HUES6 (cell line): ENCODE measurements around the gene MYO18B.
A peak's percentile ranks its signal among the peaks of the same experiment; 100 is the strongest.

Experiments used
- H3K27ac ChIP-seq: 2 replicates; pipeline ENCODE4 v1.7.0; 2013; ENCODE audit warnings: low read depth, mild to moderate bottlenecking, low read length, inconsistent platforms
- H3K27me3 ChIP-seq: 2 replicates; pipeline ENCODE4 v1.6.1; 2013; ENCODE audit warnings: low read length; ENCODE audit not compliant: control insufficient read depth, insufficient read depth
- H3K36me3 ChIP-seq: 2 replicates; pipeline ENCODE4 v1.6.1; 2013; ENCODE audit warnings: low read length; ENCODE audit not compliant: control insufficient read depth, insufficient read depth
- H3K4me1 ChIP-seq: 2 replicates; pipeline ENCODE4 v1.6.1; 2013; ENCODE audit warnings: low read length; ENCODE audit not compliant: control insufficient read depth, insufficient read depth
- H3K4me3 ChIP-seq: 2 replicates; pipeline ENCODE4 v1.5.1; 2013; ENCODE audit warnings: low read depth, low read length
- H3K9ac ChIP-seq: one replicate; pipeline ENCODE4 v1.6.1; 2013; ENCODE audit warnings: mild to moderate bottlenecking, low read length
- H3K9me3 ChIP-seq: 2 replicates; pipeline ENCODE4 v1.6.1; 2013; ENCODE audit warnings: low read depth, low read length; ENCODE audit not compliant: control insufficient read depth, insufficient read depth

MYO18B gene

DNA sequence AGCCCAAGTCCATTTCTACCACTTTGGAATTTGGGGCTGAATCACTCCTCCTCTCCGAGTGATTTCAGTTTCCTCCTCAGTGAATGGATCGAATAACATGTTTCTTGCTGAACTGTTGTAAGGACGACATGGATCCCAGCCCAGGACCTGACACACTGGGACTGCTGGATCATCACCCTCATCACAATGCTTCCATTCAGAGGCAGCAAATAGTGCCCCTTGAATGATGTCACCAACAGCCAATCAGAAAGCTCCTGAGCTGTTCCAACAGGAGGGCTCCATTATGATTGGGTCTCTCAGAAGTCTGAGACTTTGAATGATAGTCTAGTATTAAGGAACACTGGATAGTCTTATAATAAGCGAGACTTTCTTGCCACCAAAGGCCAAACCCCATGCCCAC is 158.9 kb downstream of the MYO18B start:
- Histone ChIP-seq H3K9me3 (0 out of 2 replicates have a peak, but pooled peaks cover under 1% of the 10 kb centered on the region), H3K27me3 (no peaks in the 10 kb centered on the region), H3K4me3 (no peak overlapping the region), H3K9ac (no peak overlapping the region), H3K4me1 (0 out of 2 replicates have a peak, but pooled peaks cover 5% of the 10 kb centered on the region), H3K36me3 (no peaks in the 10 kb centered on the region), H3K27ac (no peak overlapping the region)

DNA sequence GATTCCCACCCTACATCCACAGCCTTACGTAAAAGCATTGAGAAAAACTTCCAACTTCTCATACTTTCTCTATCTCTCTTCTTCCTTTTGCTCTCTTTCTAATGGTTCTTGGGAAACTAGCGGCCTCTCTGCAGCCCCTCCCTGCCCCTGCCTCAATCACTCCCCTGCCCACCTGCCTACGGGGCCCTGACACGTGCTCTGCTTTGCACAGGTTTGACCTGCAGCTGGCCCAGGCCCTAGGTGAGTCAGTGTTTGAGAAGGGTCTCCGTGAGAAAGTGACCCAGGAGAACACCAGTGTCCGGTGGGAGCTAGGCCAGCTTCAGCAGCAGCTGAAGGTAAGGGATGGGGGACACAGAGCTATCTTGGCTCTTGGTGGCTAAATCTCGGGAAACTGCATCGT is 160.4 kb downstream of the MYO18B start:
- no peak overlapping the region for H3K4me3 ChIP-seq
- no peak overlapping the region for H3K9ac ChIP-seq
- no peaks in the 10 kb centered on the region for H3K36me3 ChIP-seq
- H3K4me1 ChIP-seq: 0 out of 2 replicates have a peak, but pooled peaks cover 5% of the 10 kb centered on the region
- no peak overlapping the region for H3K27ac ChIP-seq
- H3K27me3 ChIP-seq: no peaks in the 10 kb centered on the region
- H3K9me3 ChIP-seq: peaks cover 15% of the 10 kb centered on the region

DNA sequence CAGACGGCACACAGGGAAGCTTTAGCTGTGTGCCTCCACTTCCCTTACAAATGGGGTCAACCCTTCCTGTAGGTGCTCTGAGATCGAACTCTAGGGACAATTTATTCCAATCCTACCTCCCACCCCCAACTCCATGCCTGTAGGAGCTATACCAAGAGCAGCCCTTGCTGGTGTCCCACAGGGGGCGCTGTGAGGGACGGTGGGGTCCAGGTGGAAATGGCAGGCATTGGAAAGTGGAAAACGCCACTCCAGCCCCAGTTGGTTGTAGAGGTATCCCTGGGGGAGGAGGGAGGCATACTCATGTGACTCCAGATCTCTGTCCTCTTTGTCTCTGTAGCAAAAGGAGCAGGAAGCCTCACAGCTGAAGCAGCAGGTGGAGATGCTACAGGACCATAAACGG is 161.3 kb downstream of the MYO18B start:
- no peaks in the 10 kb centered on the region for H3K27me3 ChIP-seq
- 0 out of 2 replicates have a peak, but pooled peaks cover 5% of the 10 kb centered on the region for H3K4me1 ChIP-seq
- no peaks in the 10 kb centered on the region for H3K36me3 ChIP-seq
- peaks cover 15% of the 10 kb centered on the region for H3K9me3 ChIP-seq
- H3K4me3 ChIP-seq: no peak overlapping the region
- H3K9ac ChIP-seq: no peak overlapping the region
- no peak overlapping the region for H3K27ac ChIP-seq

- H3K36me3 ChIP-seq: no peaks in the 10 kb centered on the region
- no peak overlapping the region for H3K27ac ChIP-seq
- H3K4me1 ChIP-seq: peaks cover 13% of the 10 kb centered on the region; the same call in 1 of the 2 replicates
- peaks cover 15% of the 10 kb centered on the region for H3K9me3 ChIP-seq
- no peaks in the 10 kb centered on the region for H3K27me3 ChIP-seq
- H3K4me3 ChIP-seq: no peak overlapping the region
- H3K9ac ChIP-seq: no peak overlapping the region
Measured at GRCh38 chr22:25908212-25908611, 166.2 kb downstream of the MYO18B start.

- H3K27ac ChIP-seq: no peak overlapping the region
- no peaks in the 10 kb centered on the region; the same call in 1 of the 2 replicates for H3K27me3 ChIP-seq
- peaks cover 9% of the 10 kb centered on the region; the same call in 1 of the 2 replicates for H3K4me1 ChIP-seq
- no peak overlapping the region for H3K4me3 ChIP-seq
- H3K36me3 ChIP-seq: no peaks in the 10 kb centered on the region
- H3K9ac ChIP-seq: no peak overlapping the region
- H3K9me3 ChIP-seq: peaks cover 15% of the 10 kb centered on the region
Measured at GRCh38 chr22:25908755-25909154, 166.8 kb downstream of the MYO18B start.

DNA sequence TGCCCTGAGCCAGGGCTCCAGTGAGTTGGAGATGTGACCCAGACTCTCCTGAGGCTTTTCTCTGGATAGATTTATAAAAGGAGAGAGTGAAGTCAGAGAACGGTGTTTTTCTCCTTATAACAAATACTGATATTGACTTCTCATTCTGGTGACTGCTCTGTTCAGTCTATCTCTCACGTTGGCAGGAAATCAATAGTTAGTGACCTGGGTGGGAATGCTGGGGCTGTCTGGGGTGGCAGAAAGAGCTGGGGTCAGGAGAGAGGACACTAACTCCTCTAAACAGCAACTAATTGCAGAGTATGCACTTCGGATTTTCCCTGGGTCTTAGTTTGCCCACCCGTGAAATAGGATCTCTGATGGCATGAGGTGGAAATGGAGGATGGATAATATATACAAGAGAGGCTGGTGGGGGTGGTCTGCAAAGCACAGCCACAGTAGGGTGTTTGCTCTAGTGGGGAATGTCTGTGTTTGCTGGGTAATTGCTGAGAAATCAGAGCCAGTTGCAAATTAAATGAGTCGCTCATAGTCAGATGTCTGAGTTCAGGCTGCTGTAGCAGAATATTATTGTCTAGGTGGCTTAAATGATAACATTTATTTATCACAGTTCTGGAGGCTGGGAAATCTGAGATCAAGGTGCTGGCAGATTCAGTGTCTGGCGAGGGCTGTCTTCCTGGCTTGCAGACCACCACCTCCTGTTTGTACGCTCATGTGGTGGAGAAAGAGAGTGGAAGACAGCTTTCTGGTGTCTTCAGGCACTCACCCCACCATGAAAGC is 167.8 kb downstream of the MYO18B start:
- no peak overlapping the region for H3K9ac ChIP-seq
- no peak overlapping the region for H3K27ac ChIP-seq
- H3K4me1 ChIP-seq: peaks cover 8% of the 10 kb centered on the region; the same call in 1 of the 2 replicates
- H3K4me3 ChIP-seq: no peak overlapping the region
- no peaks in the 10 kb centered on the region for H3K36me3 ChIP-seq
- peaks cover 15% of the 10 kb centered on the region for H3K9me3 ChIP-seq
- H3K27me3 ChIP-seq: no peaks in the 10 kb centered on the region; the same call in 1 of the 2 replicates

GRCh38 chr22:25911243-25911972 is 169.4 kb downstream of the MYO18B start:
- Histone ChIP-seq H3K9me3 (peaks cover 10% of the 10 kb centered on the region), H3K4me3 (no peak overlapping the region), H3K4me1 (peaks cover 8% of the 10 kb centered on the region; the same call in 1 of the 2 replicates), H3K9ac (no peak overlapping the region), H3K27ac (no peak overlapping the region), H3K36me3 (no peaks in the 10 kb centered on the region), H3K27me3 (no peaks in the 10 kb centered on the region; the same call in 1 of the 2 replicates)

GRCh38 chr22:25919452-25919851 is 177.5 kb downstream of the MYO18B start:
- Histone ChIP-seq H3K27ac (no peak overlapping the region), H3K4me3 (no peak overlapping the region), H3K4me1 (peaks cover 31% of the 10 kb centered on the region), H3K36me3 (no peaks in the 10 kb centered on the region), H3K9me3 (no peaks in the 10 kb centered on the region), H3K9ac (no peak overlapping the region), H3K27me3 (peaks cover 2% of the 10 kb centered on the region; the same call in 1 of the 2 replicates)

GRCh38 chr22:25922141-25922540 is 180.2 kb downstream of the MYO18B start:
- Histone ChIP-seq H3K36me3 (no peaks in the 10 kb centered on the region), H3K4me3 (no peak overlapping the region), H3K4me1 (peaks cover 34% of the 10 kb centered on the region), H3K27ac (no peak overlapping the region), H3K27me3 (peaks cover 2% of the 10 kb centered on the region; the same call in 1 of the 2 replicates), H3K9ac (no peak overlapping the region), H3K9me3 (no peaks in the 10 kb centered on the region)

GRCh38 chr22:25923914-25924313 is 181.9 kb downstream of the MYO18B start:
- H3K27me3 ChIP-seq: peaks cover 2% of the 10 kb centered on the region; the same call in 1 of the 2 replicates
- H3K4me1 ChIP-seq: peaks cover 42% of the 10 kb centered on the region
- H3K9me3 ChIP-seq: no peaks in the 10 kb centered on the region
- no peak overlapping the region for H3K9ac ChIP-seq
- no peak overlapping the region for H3K4me3 ChIP-seq
- H3K36me3 ChIP-seq: no peaks in the 10 kb centered on the region
- H3K27ac ChIP-seq: no peak overlapping the region

DNA sequence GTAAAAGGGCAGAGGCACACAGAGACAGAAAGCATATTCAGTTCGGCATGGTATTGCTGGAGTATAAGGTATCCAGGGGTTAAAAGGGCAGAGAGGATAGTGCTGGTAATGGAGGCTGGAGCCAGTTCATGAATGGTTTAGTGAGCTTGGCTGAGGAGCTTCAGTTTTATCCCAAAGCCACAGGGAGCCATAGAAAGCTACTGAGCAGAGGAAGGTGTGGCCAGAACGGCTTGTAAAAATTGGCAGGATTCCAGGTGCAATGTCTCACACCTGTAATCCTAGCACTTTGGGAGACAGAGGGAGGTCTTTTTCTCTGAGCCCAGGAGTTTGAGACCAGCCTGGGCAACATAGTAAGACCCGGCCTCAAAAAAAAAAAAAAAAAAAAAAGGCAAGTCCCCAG is 186.1 kb downstream of the MYO18B start:
- no peaks in the 10 kb centered on the region for H3K36me3 ChIP-seq
- H3K9me3 ChIP-seq: no peaks in the 10 kb centered on the region
- peak overlapping the region; percentile 34; the same call in 1 of the 2 replicates for H3K4me3 ChIP-seq
- peaks cover 37% of the 10 kb centered on the region for H3K4me1 ChIP-seq
- H3K27ac ChIP-seq: peak overlapping the region; percentile 12; the same call in 1 of the 2 replicates
- H3K27me3 ChIP-seq: peaks cover 2% of the 10 kb centered on the region; the same call in 1 of the 2 replicates
- H3K9ac ChIP-seq: peak overlapping the region; percentile 68
